Heart left ventricle (tissue), 13 donors: ENCODE measurements around the gene COL23A1.

Experiments
- CTCF ChIP-seq, 12 donors: fragments of 200-600 bp; sonication (generic) in 4 of 12; IDR thresholded peaks; one replicate each; pipeline versions ENCODE4 v1.5.0 to v1.8.0; 2018 to 2022; ENCODE audit warnings: antibody characterized with exemption in 12 of 12, mild to moderate bottlenecking in 5 of 12
- POLR2A ChIP-seq, 2 donors: fragments of 450-650 bp; IDR thresholded peaks; one replicate each; pipeline ENCODE4 v1.6.1; 2017; ENCODE audit warnings: antibody characterized with exemption in 2 of 2, mild to moderate bottlenecking in 2 of 2, moderate library complexity in 2 of 2
- donor health status: ischemic (EF 13 %, LVEDD 7.1; RV severe dilation, severe dysfunction).
- donor health status: DM: no; HTN: yes; CAD: no.
- donor health status: DM: no; HTN: no; CAD: no.
- donor health status: ischemic (EF 25% LVEDD 6.9; RV normal size, moderate dysfunction).
- donor health status: ischemic (EF 25% LVEDD 5.7; RV mildly dilated, moderate dysfunction).
- donor health status: ischemic (EF 35%, LVEDD 5.7; RV mildly dilated, moderate dysfunction).
- donor health status: nonischemic (EF 11% LVEDD 7.7; RV severe dilation, severe dysfunction).
- donor health status: DM: yes; HTN: yes; CAD: no.
- donor health status: PGD.
- donor health status: ischemic (EF 29% LVEDD 5.4; RV normal size, mild dysfunction).
- donor health status: nonischemic (EF 23%, LVEDD 6.1; RV moderate dilation, normal function).

GRCh38 chr5:178637356-178638074 is 47.3 kb upstream of the COL23A1 start:
- no peak for TF ChIP-seq POLR2A (IDR thresholded peaks at IDR 0.05)
- no peak for TF ChIP-seq CTCF (IDR thresholded peaks at IDR 0.05)
